Skeletal muscle satellite cell (primary cell): Measurements from ENCODE around the gene FRMD4A.

Experiments
- H3K27me3 ChIP-seq: 2 replicates; pipeline ENCODE4 v1.7.0; 2013; ENCODE audit warnings: low read length; ENCODE audit not compliant: control insufficient read depth, insufficient read depth
- H3K36me3 ChIP-seq: 2 replicates; pipeline ENCODE4 v1.7.0; 2013; ENCODE audit warnings: mild to moderate bottlenecking, control low read depth, low read length; ENCODE audit not compliant: insufficient read depth
- H3K4me1 ChIP-seq: 2 replicates; pipeline ENCODE4 v1.7.0; 2013; ENCODE audit warnings: low read length; ENCODE audit not compliant: control insufficient read depth, insufficient read depth
- H3K4me2 ChIP-seq: 2 replicates; pipeline ENCODE4 v1.7.0; 2013; ENCODE audit warnings: mild to moderate bottlenecking, low read length
- H3K4me3 ChIP-seq: 2 replicates; pipeline ENCODE4 v1.7.0; 2013; ENCODE audit warnings: low read length
- H3K9ac ChIP-seq: 2 replicates; pipeline ENCODE4 v1.7.0; 2013; ENCODE audit warnings: mild to moderate bottlenecking, low read depth, low read length, moderate library complexity
- H3K9me3 ChIP-seq: replicated peaks from 2 replicates; pipeline ENCODE4 v1.7.0; 2013; ENCODE audit warnings: mild to moderate bottlenecking, control low read depth, low read length

The FRMD4A gene

GRCh38 chr10:14336736-14337135 is 6.0 kb upstream of the FRMD4A start:
- Histone ChIP-seq H3K9ac (no peak overlapping the region), H3K36me3 (no peaks in the 10 kb centered on the region), H3K4me3 (no peak overlapping the region), H3K27me3 (peaks cover 60% of the 10 kb centered on the region), H3K4me2 (no peak overlapping the region), H3K4me1 (no peaks in the 10 kb centered on the region), H3K9me3 (no peaks in the 10 kb centered on the region)

- Histone ChIP-seq H3K9me3 (no peaks in the 10 kb centered on the region), H3K4me1 (no peaks in the 10 kb centered on the region), H3K4me2 (no peak overlapping the region), H3K36me3 (no peaks in the 10 kb centered on the region), H3K27me3 (peaks cover 67% of the 10 kb centered on the region), H3K4me3 (no peak overlapping the region), H3K9ac (no peak overlapping the region)
These were observed 4.0 kb upstream of the FRMD4A start for GRCh38 chr10:14334771-14335170.

GRCh38 chr10:14333606-14334005 is 2.9 kb upstream of the FRMD4A start:
- Histone ChIP-seq H3K27me3 (peaks cover 77% of the 10 kb centered on the region), H3K36me3 (no peaks in the 10 kb centered on the region), H3K4me1 (no peaks in the 10 kb centered on the region), H3K9ac (no peak overlapping the region), H3K4me3 (no peak overlapping the region), H3K9me3 (no peaks in the 10 kb centered on the region), H3K4me2 (no peak overlapping the region)

GRCh38 chr10:14332903-14333302 is 2.2 kb upstream of the FRMD4A start:
- no peak overlapping the region for H3K4me2 ChIP-seq
- H3K9me3 ChIP-seq, result no peaks in the 10 kb centered on the region
- H3K4me3 ChIP-seq, result no peak overlapping the region
- H3K36me3 ChIP-seq, result no peaks in the 10 kb centered on the region
- H3K27me3 ChIP-seq, result peaks cover 71% of the 10 kb centered on the region
- no peaks in the 10 kb centered on the region for H3K4me1 ChIP-seq
- no peak overlapping the region for H3K9ac ChIP-seq

GRCh38 chr10:14329746-14330173 is 964 bp downstream of the FRMD4A start:
- H3K4me3 ChIP-seq, result no peak overlapping the region
- no peaks in the 10 kb centered on the region for H3K4me1 ChIP-seq
- H3K9ac ChIP-seq, result no peak overlapping the region
- H3K36me3 ChIP-seq, result no peaks in the 10 kb centered on the region
- H3K9me3 ChIP-seq, result no peaks in the 10 kb centered on the region
- H3K4me2 ChIP-seq, result no peak overlapping the region
- peaks cover 84% of the 10 kb centered on the region for H3K27me3 ChIP-seq

- Histone ChIP-seq H3K9ac (no peak overlapping the region), H3K9me3 (no peaks in the 10 kb centered on the region), H3K4me2 (no peak overlapping the region), H3K36me3 (no peaks in the 10 kb centered on the region), H3K27me3 (peaks cover 77% of the 10 kb centered on the region), H3K4me1 (no peaks in the 10 kb centered on the region), H3K4me3 (no peak overlapping the region)
These were observed 1.6 kb downstream of the FRMD4A start for GRCh38 chr10:14328881-14329672.

- Histone ChIP-seq H3K4me2 (no peak overlapping the region), H3K4me3 (no peak overlapping the region), H3K9me3 (no peaks in the 10 kb centered on the region), H3K27me3 (peaks cover 74% of the 10 kb centered on the region), H3K4me1 (no peaks in the 10 kb centered on the region), H3K36me3 (no peaks in the 10 kb centered on the region), H3K9ac (no peak overlapping the region)
These were observed 3.2 kb downstream of the FRMD4A start for GRCh38 chr10:14327527-14327926.

GRCh38 chr10:14326581-14326980 is 4.1 kb downstream of the FRMD4A start:
- Histone ChIP-seq H3K9me3 (no peaks in the 10 kb centered on the region), H3K9ac (no peak overlapping the region), H3K4me3 (no peak overlapping the region), H3K4me2 (no peak overlapping the region), H3K4me1 (no peaks in the 10 kb centered on the region), H3K27me3 (peaks cover 70% of the 10 kb centered on the region), H3K36me3 (no peaks in the 10 kb centered on the region)

GRCh38 chr10:14325325-14325955 is 5.3 kb downstream of the FRMD4A start:
- no peaks in the 10 kb centered on the region for H3K9me3 ChIP-seq
- no peaks in the 10 kb centered on the region for H3K4me1 ChIP-seq
- peaks cover 59% of the 10 kb centered on the region for H3K27me3 ChIP-seq

GRCh38 chr10:14322526-14323188 is 8.1 kb downstream of the FRMD4A start:
- H3K9ac ChIP-seq, result no peak overlapping the region
- peaks cover 62% of the 10 kb centered on the region for H3K27me3 ChIP-seq
- H3K4me2 ChIP-seq, result no peak overlapping the region
- H3K4me3 ChIP-seq, result no peak overlapping the region
- H3K36me3 ChIP-seq, result no peaks in the 10 kb centered on the region
- H3K9me3 ChIP-seq, result no peaks in the 10 kb centered on the region
- H3K4me1 ChIP-seq, result no peaks in the 10 kb centered on the region

More at GRCh38 chr10:14325325-14325955, 5.3 kb downstream of the FRMD4A start:
- no peak overlapping the region for H3K4me3 ChIP-seq
- no peaks in the 10 kb centered on the region for H3K36me3 ChIP-seq
- no peak overlapping the region for H3K4me2 ChIP-seq
- H3K9ac ChIP-seq, result no peak overlapping the region

- H3K27me3 ChIP-seq, result peaks cover 59% of the 10 kb centered on the region
These were observed 12.7 kb downstream of the FRMD4A start for GRCh38 chr10:14318007-14318406.

More at GRCh38 chr10:14318007-14318406, 12.7 kb downstream of the FRMD4A start:
- no peak overlapping the region for H3K4me2 ChIP-seq
- H3K9me3 ChIP-seq, result no peaks in the 10 kb centered on the region
- H3K9ac ChIP-seq, result no peak overlapping the region
- H3K36me3 ChIP-seq, result no peaks in the 10 kb centered on the region
- no peaks in the 10 kb centered on the region for H3K4me1 ChIP-seq
- H3K4me3 ChIP-seq, result no peak overlapping the region
